IPS-11a (cell line): ENCODE measurements around the gene RIN2.

ENCODE experiments used
- H3K4me3 ChIP-seq: one replicate; pipeline ENCODE4 v1.5.1; 2013; ENCODE audit warnings: low read depth, low read length, control low read depth

RIN2 gene, protein sequence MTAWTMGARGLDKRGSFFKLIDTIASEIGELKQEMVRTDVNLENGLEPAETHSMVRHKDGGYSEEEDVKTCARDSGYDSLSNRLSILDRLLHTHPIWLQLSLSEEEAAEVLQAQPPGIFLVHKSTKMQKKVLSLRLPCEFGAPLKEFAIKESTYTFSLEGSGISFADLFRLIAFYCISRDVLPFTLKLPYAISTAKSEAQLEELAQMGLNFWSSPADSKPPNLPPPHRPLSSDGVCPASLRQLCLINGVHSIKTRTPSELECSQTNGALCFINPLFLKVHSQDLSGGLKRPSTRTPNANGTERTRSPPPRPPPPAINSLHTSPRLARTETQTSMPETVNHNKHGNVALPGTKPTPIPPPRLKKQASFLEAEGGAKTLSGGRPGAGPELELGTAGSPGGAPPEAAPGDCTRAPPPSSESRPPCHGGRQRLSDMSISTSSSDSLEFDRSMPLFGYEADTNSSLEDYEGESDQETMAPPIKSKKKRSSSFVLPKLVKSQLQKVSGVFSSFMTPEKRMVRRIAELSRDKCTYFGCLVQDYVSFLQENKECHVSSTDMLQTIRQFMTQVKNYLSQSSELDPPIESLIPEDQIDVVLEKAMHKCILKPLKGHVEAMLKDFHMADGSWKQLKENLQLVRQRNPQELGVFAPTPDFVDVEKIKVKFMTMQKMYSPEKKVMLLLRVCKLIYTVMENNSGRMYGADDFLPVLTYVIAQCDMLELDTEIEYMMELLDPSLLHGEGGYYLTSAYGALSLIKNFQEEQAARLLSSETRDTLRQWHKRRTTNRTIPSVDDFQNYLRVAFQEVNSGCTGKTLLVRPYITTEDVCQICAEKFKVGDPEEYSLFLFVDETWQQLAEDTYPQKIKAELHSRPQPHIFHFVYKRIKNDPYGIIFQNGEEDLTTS

DNA sequence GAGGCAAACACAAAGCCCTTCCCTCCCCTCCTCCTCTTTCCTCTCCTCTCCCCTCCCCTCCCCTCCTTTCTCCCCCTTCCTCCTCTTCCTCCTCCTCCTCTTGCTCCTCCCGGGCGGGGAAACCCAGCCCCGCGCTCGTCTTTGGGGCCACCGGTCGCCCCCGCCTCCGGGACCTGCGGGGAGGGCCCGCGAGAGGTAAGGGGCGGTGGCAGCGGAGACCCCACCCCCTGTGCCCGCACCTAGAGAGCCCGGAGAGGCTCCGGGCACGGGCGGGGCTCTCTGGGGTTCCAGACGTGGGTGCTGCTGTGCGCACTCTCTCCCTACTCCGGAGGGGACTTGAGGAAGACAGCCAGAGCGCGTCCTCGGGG, at the start of gene RIN2:
RIN2 (plus strand) TSS at position 126 of the 368 bp plus-strand sequence. CDS start 131,344 bp downstream, outside the sequence.
- H3K4me3 ChIP-seq: peak within 1 kb of the TSS; percentile 92

DNA sequence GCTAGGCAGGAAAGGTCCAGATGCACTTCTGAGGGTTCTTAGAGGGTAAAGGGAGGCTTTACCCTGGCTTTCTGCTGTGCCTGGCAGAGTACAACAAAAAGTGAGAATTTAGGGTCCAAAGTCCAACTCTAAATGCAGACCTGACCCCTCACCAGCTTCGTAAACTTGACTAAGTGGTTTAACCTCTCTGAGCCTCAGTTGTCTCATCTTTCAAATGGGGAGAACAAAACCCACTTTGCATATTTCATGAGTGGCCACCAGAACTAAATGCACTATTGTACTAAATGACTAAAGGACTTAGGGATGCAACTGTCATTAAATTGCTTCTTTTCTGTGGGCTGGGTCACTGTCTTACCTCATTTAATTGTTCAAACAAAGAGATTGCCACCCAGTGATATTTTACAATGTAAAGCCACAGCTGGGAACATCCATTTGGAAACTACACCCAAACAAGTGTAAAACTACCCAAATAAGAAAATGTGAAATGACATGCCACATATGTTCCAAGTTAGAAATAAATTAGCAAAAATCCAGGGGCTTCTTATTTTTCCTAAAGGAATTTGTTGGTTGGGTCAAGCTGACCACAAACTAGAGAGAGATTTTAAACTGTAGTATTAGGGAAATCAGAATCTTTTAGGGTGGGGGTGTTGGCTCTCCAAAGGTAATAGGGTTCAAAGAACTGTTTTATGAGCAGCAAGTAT, 48.3 kb upstream of the RIN2 start:
- no peak overlapping the region for H3K4me3 ChIP-seq

DNA sequence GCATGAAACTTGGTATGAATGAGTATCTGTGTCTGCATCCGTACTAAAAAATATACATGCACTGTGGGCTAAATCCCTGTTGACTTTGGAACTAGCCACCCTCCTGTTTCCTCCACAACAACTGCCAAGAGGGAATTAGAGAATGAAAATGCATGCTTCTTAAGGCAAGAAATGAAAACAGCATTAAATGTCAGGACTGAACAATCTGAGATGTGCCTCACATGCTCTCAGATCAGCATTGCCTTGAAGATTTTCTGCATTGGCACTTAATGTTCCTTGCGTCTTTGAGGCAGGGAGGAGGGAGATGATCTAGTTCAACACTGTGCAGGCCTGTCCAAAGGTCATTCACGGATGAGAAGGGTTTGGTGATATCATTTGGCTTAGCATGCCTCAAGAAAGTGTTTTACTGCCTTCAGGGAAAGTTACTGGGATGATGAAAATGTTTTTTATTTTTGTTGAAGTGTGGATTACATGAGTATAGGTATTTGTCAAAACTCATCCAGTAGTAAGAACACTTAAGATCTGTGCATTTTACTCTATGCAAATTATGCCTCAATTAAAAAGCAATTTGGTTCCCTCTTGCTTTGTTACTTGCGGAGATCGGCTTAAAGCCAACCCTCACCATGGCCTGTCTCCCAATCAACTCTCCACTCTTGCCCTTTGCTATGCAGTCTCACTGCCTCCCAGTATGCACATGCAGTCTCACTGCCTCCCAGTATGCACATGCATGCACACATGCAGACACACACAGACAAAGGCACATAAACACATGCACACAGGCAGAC, 47.5 kb upstream of the RIN2 start:
- no peak overlapping the region for H3K4me3 ChIP-seq

DNA sequence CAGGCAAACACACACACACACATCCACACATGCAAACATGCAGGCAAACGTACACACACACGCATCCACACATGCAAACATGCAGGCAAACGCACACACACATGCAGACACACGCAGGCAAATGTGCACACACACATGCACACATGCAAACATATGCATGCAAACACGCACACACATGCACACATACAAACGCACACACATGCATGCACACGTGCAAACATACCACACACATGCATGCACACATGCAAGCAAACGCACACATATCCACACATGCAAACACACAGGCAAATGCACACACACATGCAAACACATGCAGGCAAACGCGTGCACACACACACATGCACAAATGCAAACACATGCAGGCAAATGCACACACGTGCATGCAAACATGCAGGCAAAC, 46.9 kb upstream of the RIN2 start:
- H3K4me3 ChIP-seq: no peak overlapping the region

DNA sequence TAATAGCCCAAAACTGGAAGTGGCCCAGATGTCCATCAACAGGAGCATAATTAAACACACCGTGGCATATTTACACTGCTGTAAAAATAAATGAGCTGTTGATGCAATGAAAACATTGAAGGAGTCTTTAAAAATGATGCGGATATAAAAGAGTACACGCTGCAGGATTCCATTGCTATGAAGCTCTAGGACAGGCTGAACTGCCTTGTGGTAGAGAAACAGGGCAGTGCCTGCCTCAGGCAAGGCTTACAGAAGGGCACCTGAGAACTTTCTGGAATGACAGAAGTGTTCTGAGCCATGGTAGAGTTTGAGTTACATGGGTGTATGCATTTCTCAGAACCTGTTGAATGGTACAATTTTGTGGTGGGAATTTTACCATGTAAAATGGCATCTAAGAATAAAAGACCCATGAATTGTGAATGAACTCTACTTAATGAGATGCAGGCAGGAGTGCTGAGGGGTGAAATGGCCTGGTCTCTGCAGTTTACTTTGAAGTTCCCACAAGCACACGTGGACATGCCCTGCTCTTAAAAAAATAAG, 45.3 kb upstream of the RIN2 start:
- H3K4me3 ChIP-seq: no peak overlapping the region

DNA sequence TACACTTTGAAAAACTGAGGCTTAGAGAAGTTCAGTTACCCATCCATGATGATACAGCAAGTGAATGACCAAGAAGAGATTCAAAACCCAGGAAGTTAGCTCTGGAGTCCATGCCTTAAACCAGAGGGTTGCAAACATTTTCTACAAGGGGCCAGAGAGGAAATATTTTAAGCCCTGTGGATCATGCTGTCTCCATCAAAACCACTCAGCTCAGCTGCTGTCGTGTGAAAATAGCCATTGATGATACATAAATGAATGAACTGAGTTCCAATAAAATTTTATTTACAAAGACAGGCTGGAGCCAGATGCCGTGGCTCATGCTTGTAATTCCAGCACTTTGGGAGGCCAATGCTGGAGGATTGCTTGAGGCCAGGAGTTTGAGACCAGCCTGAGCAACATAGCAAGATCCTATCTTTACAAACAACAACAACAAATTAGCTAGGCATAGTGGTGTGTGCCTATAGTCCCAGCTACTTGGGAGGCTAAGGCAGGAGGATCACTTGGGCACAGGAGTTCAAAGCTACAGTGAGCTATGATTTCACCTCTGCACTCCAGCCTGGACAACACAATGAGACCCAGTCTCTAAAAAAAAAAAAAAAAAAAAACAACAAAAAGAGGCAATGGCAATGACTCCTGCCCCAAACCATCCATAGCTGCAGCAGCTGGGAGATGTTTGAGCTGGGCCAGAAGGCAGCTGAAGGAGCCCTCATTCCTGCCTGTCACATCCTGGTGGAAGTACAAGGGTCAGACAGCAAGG, 44.1 kb upstream of the RIN2 start:
- no peak overlapping the region for H3K4me3 ChIP-seq

DNA sequence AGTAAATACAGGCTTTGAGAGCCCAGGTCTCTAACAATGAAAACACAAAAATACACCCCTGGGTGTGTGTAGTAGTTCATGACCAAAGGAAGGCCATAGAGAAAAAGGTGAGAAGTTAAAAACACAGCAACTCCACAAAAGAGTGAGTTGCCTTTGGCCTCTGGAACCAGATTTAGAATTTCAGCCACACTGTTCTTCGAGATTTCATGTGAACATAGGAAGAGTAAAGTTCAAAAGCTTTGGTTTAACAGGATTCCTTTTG, 43.5 kb upstream of the RIN2 start:
- H3K4me3 ChIP-seq: no peak overlapping the region

DNA sequence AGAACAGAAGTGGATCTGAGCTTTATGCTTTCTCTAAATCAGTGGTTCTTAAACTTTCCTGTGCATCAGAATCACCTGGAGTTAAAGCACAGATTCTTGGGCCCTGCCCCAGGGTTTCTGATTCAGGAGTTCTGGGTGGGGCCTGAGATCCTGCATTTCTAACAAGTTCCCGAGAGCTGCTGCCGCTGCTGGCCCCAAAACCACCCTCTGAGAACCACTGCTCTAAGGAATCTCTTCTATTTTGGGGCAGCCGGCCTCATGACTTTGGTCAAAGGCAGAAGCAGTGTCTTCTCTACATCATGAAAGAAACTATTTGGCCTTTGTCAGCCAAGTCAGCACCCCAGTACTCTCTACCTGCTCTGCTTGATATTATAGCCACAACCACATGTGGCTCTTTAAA, 42.1 kb upstream of the RIN2 start:
- no peak overlapping the region for H3K4me3 ChIP-seq

DNA sequence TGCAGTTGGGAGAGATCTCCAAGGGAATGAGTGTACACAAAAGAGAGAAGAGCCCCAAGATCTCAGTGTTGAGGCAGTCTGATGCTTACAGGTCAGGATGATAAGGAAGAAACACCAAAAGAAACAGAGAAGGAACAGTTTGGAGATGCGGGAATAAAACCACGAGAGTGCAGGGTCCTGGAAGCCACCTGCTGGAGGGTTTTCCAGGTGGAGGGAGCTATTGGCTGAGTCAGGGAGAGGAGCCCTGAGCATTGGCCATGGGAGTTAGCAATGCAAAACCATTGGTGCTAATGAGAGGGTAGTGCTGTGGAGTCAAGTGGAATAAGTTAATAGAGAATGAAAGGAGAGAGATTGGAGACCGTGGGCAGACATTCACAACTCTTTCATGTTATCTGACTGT, 39.2 kb upstream of the RIN2 start:
- H3K4me3 ChIP-seq: no peak overlapping the region

DNA sequence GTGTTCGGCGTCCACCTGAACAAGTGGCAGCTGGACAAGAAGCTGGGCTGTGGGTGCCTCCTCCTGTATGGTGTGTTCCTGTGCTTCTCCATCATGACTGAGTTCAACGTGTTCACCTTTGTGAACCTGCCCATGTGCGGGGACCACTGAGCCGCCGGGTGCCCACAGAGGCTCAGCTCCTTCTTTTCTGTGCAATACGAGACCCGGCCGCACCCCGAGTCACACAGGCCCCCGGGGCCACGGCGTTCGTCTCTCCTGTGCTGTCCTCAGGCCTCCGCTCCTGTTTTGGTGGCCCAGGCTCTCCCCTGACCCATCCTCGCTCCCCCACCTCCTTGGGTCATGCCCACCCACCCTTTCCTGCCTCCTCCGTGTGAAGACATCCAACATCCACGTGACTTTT, 37.1 kb upstream of the RIN2 start:
- no peak overlapping the region for H3K4me3 ChIP-seq

DNA sequence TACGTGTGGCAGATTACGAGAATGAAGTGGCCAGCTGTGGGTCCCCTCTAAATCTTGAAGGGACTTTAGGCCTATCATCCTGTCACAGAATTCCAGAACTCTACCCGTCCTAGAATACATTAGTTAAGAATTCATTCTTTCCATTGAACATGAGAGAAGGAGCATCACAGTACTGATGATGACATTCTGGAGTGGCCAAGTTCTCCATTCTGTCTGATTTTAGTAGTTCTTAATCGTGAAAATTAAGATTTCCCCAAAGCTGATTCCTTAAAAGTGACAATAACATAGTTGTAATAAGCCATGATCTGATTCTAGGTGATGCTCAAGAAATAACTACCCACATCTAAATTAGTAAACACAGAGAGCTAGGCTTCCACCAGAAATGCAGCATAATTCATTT, 35.0 kb upstream of the RIN2 start:
- no peak overlapping the region for H3K4me3 ChIP-seq

DNA sequence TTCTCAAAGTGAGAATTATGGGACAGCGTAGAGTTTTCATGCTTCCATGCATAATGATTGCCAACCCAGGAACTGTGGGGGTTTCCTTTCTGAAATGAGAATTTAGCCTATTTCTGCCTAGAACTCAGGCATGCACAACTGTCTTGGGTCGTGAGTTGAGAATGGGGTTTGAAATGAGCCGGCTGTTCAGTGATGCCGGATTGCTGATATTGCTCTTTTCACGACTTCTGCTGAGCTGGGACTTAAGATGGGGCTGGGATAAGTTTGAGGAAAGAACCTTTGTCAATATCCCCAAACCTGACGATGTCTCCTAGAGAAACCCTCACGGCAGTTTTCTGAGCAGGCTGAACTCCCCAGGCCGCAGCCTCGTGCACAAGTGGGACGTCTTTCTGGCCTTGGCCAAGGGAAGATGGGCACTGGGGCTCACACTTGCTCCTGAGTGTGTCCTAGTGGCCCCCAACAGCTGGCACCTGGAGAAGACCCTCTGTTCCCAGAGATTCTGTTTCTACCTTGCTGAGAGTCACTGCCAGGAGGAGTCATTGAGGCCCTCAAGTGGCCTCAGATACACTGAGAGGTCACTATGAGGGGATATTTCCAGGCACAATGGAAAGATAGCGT, 34.1 kb upstream of the RIN2 start:
- H3K4me3 ChIP-seq: no peak overlapping the region

DNA sequence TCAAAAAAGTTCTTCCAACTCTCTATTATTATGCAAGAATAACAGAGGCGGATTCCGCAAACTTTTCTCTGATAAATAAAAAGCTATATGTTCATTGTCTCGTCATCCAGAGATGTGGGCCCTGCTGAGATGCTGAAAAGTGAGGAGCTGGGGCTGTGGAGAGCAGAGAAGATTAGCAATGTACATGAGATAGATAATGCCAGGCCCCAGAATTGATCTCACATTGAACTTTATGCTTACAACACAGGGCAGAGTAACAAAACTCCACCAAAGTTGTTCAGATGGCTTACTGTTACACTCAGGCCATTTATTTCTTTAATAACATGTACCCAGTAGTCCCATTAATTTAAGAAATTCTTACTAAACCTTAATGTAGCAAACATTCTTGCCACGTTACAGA, 32.7 kb upstream of the RIN2 start:
- no peak overlapping the region for H3K4me3 ChIP-seq

DNA sequence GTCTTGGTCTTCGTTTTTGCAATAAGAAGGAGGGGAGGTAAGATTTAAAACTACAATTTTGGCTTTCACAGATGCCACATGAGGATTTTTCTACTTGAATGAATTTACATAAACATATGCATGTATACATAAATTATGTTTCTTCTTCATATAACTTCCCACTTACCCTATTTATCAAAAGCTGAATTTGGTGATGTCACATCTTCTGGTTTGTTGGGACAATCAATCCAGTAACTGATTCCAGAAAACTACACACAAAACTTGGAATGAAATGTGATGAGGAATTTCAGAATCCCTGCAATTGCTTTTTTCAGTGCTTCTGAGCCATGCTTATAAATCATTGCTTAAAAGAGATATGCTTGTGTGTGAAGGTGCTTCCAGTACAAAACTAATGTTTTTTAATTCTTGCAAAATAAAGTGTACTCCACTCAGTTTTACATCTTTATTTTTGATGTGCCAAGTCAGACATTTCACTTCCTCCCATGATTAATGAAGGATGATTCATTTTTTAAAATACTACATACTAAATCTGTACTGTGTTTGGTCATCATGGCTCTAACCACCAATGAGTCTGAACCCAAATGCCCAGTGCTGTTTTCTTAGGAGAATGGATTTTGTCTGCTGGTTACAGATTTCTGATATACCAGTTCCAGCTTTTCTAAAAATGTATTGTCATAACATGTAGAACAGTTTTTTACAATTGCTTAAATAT, 32.1 kb upstream of the RIN2 start:
- H3K4me3 ChIP-seq: no peak overlapping the region

DNA sequence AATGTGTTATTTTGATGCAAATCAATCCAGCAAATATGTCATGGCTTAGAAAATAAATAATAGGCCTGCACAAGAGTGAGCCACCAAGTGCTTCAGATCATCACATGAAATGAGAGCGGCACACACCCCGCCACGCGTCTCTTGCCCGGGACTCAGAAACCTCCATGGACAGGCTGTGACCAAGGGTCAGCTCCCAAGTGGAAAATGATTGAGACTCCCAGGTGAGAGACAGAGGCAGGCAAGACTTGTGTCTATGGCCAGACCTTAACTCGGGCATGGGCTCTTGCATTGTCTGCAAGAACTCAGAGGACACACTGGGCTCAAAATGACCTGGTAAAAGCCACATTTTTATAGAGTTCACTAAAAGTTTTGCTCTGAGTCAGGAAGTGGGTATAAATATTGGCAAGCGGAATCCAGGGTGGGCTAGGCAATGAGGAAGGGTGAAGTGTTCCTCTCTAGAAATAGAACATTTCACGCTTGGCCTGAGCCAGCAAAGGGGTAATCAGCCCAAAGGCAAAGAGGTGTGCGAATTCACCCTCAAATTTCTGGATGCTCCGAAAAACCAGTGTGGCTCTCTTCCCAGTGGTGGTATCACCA, 30.7 kb upstream of the RIN2 start:
- H3K4me3 ChIP-seq: no peak overlapping the region

DNA sequence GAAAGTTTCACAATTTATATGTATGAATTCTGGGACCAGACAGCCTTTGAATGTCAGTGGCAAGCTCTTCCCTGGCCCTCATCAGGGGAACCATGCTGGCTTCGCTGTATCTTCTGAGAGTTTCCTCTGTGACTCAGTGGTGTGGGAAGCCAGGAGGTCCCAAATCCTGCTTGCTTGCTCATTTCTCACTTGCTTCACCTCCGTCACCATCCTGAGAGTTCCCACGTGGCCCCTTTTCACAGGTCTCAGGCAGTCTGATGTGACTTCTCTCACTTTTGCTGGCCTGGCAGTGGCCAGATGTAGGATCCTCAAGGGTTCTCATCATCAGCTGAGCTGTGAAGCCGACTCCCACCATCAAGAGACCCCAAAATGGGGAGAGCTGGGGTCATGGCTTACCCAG, 28.4 kb upstream of the RIN2 start:
- H3K4me3 ChIP-seq: no peak overlapping the region

DNA sequence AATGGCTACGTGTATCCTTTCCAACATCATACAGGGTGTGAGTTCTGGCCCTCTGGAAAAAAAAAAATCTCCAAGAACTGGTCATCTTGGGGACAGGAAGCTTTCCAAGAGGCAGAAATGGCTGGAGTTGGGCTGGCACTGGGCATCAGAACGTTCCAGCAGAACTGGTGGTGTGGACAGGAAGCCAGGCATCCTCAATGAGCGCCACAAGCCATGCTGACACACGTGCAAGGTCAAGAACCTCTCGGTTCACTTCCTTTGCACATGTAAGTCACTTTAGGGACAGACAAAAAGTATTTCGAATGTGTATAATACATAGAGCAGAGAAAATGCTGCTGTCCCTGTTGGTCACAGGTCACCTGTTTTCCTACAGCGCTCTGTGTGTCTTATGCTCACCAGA, 27.4 kb upstream of the RIN2 start:
- no peak overlapping the region for H3K4me3 ChIP-seq

DNA sequence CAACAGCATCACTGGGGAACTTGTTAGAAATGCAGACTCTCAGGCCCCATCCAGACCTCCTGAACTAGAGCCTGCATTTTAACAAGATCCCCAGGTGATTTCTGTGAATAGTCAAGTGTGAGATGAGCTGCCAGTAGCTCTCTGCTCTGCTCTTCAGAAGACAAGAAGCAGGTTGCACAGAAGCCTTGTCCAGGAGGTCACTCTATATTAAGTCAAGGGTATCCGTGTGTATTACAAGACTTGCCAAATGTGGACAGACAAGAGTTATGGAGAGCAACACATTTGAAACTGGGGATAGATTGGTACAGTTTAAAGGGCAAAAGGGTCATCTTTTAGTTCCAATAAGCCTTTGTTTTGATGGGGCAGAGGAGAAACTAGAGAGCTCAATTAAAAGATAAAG, 23.2 kb upstream of the RIN2 start:
- H3K4me3 ChIP-seq: no peak overlapping the region

DNA sequence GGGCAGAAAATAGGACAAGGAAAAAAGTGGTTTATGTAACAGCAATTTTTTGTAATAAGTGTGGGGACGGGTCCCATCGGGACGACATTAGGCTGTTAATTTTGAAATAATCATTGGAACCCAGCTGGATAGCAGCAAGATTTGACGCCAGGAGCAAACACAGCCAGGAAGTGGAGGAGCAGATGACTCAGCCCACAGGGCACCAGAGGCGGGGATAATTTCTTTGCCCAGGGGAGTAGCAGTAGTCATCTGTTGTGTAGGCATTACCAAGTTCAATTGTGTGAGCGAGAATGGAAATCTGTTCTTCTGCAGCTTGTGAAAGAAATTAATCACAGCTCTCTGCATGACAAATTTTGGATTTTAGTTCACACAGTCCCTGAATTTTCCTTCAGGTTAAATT, 22.6 kb upstream of the RIN2 start:
- no peak overlapping the region for H3K4me3 ChIP-seq
